A673 (cell line): ENCODE results near the gene MRPL54.

Experiments used
- CTCF ChIP-seq: fragments of 300-800, 200-600 bp; sonication (generic); conservative IDR thresholded peaks from 2 replicates; pipeline ENCODE4 v1.5.1; 2017; ENCODE audit warnings: low read depth, mild to moderate bottlenecking, antibody characterized with exemption, low read length, moderate library complexity, mixed read lengths
- EZH2 ChIP-seq: fragments of 200-600 bp; sonication (generic); IDR thresholded peaks from 2 replicates; pipeline ENCODE4 v1.6.1; 2017; ENCODE audit warnings: borderline replicate concordance, low read depth, mild to moderate bottlenecking, mixed read lengths, antibody characterized with exemption, low read length; ENCODE audit not compliant: poor library complexity, severe bottlenecking

DNA sequence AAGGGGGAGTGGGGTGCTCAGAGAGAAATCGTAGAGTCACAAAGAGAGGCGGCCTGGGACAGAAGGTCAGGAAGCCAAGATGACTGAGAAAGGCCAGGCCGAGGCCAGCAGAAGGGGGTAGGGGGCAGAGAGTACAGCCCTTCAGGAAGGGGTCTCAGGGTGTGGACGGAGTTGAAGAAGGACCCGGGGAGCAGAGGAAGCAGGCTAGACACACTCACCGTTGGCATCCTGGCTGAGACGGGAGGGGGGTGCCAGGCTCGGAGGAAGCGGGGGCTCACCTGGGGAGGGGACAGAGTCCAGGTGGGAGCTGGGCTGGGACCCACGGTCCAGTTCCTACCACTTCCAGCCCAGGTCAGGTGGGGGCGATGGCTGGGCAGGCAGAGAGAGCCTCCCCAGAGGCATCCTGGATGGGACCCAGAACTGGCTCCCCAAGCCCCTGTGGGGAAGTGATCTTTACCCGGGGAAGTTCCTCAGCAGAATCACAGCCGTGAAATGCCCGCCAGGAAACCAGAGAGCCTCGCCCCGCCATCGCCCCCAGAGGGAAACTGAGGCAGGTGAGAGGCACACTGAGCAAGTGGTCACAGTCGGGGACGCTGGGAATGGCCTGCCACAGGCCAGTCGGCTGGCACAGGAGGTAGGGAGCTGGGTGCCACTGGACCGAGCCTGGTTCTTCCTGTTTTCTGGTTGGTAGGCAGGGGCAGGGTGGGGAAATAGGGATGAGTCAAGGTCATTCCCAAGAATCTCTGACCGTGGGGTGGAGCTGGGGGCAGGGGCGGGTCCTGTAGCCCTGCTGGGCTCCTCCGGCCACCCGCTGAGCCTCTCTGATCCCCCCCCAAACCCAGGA lies 22.3 kb downstream of the MRPL54 start:
- TF ChIP-seq CTCF (no peak), EZH2 (no peak)
